Kidney (tissue), 22 donors: ENCODE measurements around the gene NEURL4. TPM values are rescaled to one million over a fixed set of nuclear protein-coding genes. Genes with fewer than 3 reads are reported as not detected.

ENCODE experiments used
- DNase-seq, 5 donors: peaks; one replicate each; pipeline ENCODE4 v3.0.0-alpha.2; 2013 to 2020
- FAIRE-seq: peaks from 2 replicates; lab custom pipeline; 2012; peaks lifted over from hg19 to GRCh38; lab: Jason Lieb, UNC
- H3K27ac ChIP-seq, 2 donors: one replicate each; pipeline ENCODE4 v1.7.0; 2013; ENCODE audit warnings: low read depth in 2 of 2, low read length in 2 of 2, inconsistent platforms in 1 of 2
- H3K27me3 ChIP-seq: one replicate; pipeline ENCODE4 v1.7.1; 2013; ENCODE audit warnings: low read length, inconsistent platforms; ENCODE audit not compliant: control insufficient read depth, insufficient read depth
- H3K36me3 ChIP-seq, 3 donors: one replicate each; pipeline versions ENCODE4 v1.7.0 to v1.7.1; 2013; ENCODE audit warnings: low read length in 3 of 3, control low read depth in 1 of 3, inconsistent platforms in 1 of 3; ENCODE audit not compliant: insufficient read depth in 3 of 3, control insufficient read depth in 2 of 3
- H3K4me1 ChIP-seq, 3 donors: one replicate each; pipeline versions ENCODE4 v1.7.0 to v1.7.1; 2013; ENCODE audit warnings: low read length in 3 of 3, inconsistent platforms in 1 of 3, low read depth in 1 of 3; ENCODE audit not compliant: control insufficient read depth in 2 of 3, insufficient read depth in 2 of 3
- H3K4me3 ChIP-seq, 3 donors: one replicate each; pipeline versions ENCODE4 v1.7.0 to v1.8.1; 2013; ENCODE audit warnings: low read length in 3 of 3, control low read depth in 1 of 3, inconsistent platforms in 1 of 3
- H3K9ac ChIP-seq, 3 donors: one replicate each; pipeline versions ENCODE4 v1.7.0 to v1.7.1; 2013; ENCODE audit warnings: low read length in 3 of 3, control low read depth in 1 of 3, inconsistent platforms in 1 of 3
- H3K9me3 ChIP-seq, 3 donors: one replicate each; pipeline versions ENCODE4 v1.7.0 to v1.7.1; 2013; ENCODE audit warnings: low read length in 3 of 3, control low read depth in 1 of 3, inconsistent platforms in 1 of 3; ENCODE audit not compliant: control insufficient read depth in 2 of 3, insufficient read depth in 1 of 3
- CTCF ChIP-seq: IDR thresholded peaks from 3 replicates; pipeline ENCODE4 v1.5.1; 2012; ENCODE audit warnings: mild to moderate bottlenecking, moderate library complexity, borderline replicate concordance; ENCODE audit not compliant: insufficient read depth; ENCODE audit errors: extremely low read depth
- intact Hi-C: fragments of 100-400 bp; cut with DNase I; formaldehyde crosslinking; loops from one replicate; pipeline ENCODE4 v1.11.1; 2022
- long read RNA-seq, 10 donors: library from polyadenylated mRNA in 1 of 10; unstranded in 1 of 10; transcript quantifications; one replicate each; pipeline ENCODE4 v2.0.0 and lab custom pipeline, GENCODE V29; 2021 to 2026
- polyA plus RNA-seq: library from polyadenylated mRNA; stranded (reverse); fragments of 350-450 nt; fragmentation: Illumina TruSeq; extraction: RNeasy Lipid Tissue Mini Kit (QIAGEN cat#74804); gene quantifications from one replicate; pipeline ENCODE4 v1.2.3, GENCODE V29; 2014; ENCODE audit warnings: low read depth, low replicate concordance; ENCODE audit not compliant: insufficient read depth
- total RNA-seq: library from RNA; stranded (reverse); fragmentation: NEBNext Ultra II Directional; extraction: Animal tissue kit (Norgen Biotek cat#: 25700); gene quantifications from one replicate; pipeline ENCODE4 v1.2.1, GENCODE V29; 2021
- donor health status: control.
- donor health status: control.
- donor health status: control.
- donor health status: control.
- donor health status: control.
- donor health status: DM: yes; HTN: yes; CAD: no.
- donor health status: Normal renal cell carcinoma (clear cell type).

NEURL4 gene
- total RNA-seq (44.7 TPM), polyA plus RNA-seq (21.2 TPM)
- long read RNA-seq, donor 1: 0 reads
- long read RNA-seq, donor 2, partial matches to known transcripts: 0 of 1 reads
- long read RNA-seq, donor 2, other reads (novel, unspliced or antisense): 0 of 1 reads
- long read RNA-seq, donor 3, partial matches to known transcripts: 5 of 5 reads
- long read RNA-seq, donor 3, other reads (novel, unspliced or antisense): 0 of 5 reads
- long read RNA-seq, donor 4: 0 reads
- long read RNA-seq, donor 5: 0 reads
- long read RNA-seq, donor 6: 0 reads
- long read RNA-seq, donor 7, partial matches to known transcripts: 11 of 22 reads
- long read RNA-seq, donor 7, other reads (novel, unspliced or antisense): 11 of 22 reads
- long read RNA-seq, donor 8: 0 reads
- long read RNA-seq, donor 9, partial matches to known transcripts: 0 of 1 reads
- long read RNA-seq, donor 9, other reads (novel, unspliced or antisense): 0 of 1 reads
- long read RNA-seq, donor 10, partial matches to known transcripts: 0 of 2 reads
- long read RNA-seq, donor 10, other reads (novel, unspliced or antisense): 0 of 2 reads

- no peak for TF ChIP-seq CTCF
- DNase-seq (peak in 1 of 5 donors; percentile 46), FAIRE-seq (no peak)
- intact Hi-C loops: no loop called here
- no peaks in the 10 kb centered on the region for H3K9me3 ChIP-seq
- H3K9ac ChIP-seq: peak within 1 kb of the TSS; percentile 85 to 95 (median 93)
- H3K4me1 ChIP-seq: peaks cover 0 to 17% (median 7%) of the 10 kb centered on the region in 3 donors
- H3K4me3 ChIP-seq: peak within 1 kb of the TSS; percentile 98 to 99 (median 99)
- H3K27me3 ChIP-seq: no peaks in the 10 kb centered on the region
- H3K36me3 ChIP-seq: peaks cover 2 to 7% (median 7%) of the 10 kb centered on the region in 3 donors
- H3K27ac ChIP-seq: peak within 1 kb of the TSS; percentile 92 to 94
These were observed at the start of gene NEURL4 for GRCh38 chr17:7328840-7329373. Gene NEURL4 (minus strand): TSS chr17:7329335. CDS start chr17:7329312, 23 bp downstream.

GRCh38 chr17:7374353-7374752 lies 45.2 kb upstream of the NEURL4 start:
- no peaks in the 10 kb centered on the region for H3K4me1 ChIP-seq
- no peak overlapping the region for H3K4me3 ChIP-seq
- intact Hi-C loops: no loop called here
- no peak overlapping the region for H3K27ac ChIP-seq
- TF ChIP-seq CTCF: no peak
- DNase-seq (no peak), FAIRE-seq (no peak)
- H3K9me3 ChIP-seq: no peaks in the 10 kb centered on the region
- no peaks in the 10 kb centered on the region for H3K36me3 ChIP-seq
- no peak overlapping the region for H3K9ac ChIP-seq
- H3K27me3 ChIP-seq: no peaks in the 10 kb centered on the region

DNA sequence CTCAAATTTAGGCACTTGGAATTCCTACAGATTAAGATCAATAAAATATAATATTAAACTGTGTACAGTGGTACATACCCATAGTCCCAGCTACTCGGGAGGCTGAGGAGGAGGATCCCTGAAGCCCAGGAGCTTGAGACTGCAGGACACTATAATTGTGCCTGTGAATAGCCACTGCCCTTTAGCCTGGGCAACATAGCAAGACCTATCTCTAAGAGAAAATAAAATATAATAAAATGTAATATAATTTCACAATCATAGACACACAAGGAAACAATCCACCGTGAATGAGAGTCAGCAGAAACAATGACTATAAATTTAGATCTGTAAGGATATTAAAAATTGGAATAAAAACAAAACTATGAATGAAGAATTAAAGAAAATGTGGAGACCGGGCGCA lies 41.7 kb upstream of the NEURL4 start:
- Histone ChIP-seq H3K4me3 (no peak overlapping the region), H3K27me3 (no peaks in the 10 kb centered on the region), H3K36me3 (no peaks in the 10 kb centered on the region), H3K9me3 (no peaks in the 10 kb centered on the region), H3K9ac (no peak overlapping the region), H3K27ac (no peak overlapping the region), H3K4me1 (no peaks in the 10 kb centered on the region)
- no peak for FAIRE-seq
- no peak for DNase-seq
- intact Hi-C loops: no loop called here
- no peak for TF ChIP-seq CTCF
